ENCODE measurements around the gene FPGS. TPM values are rescaled to one million over a fixed set of nuclear protein-coding genes. Genes with fewer than 3 reads are reported as not detected.
A peak's percentile ranks its signal among the peaks of the same experiment; 100 is the strongest.
"Not testable (repeated sequence)": the region's sequence is repeated elsewhere in the genome, so short reads cannot be mapped to it uniquely, and the experiment has no call there.

Gene FPGS
- total RNA-seq, 1 experiment from 2014 or later = 164 TPM

- in situ Hi-C loops (cut with HindIII; ENCODE audit: low sequenced_read_pairs) = no loop called here
- no peak for DNase-seq (ENCODE audit: low spot score)
These were observed 19.4 kb downstream of the FPGS start for GRCh38 chr9:127822108-127822507.

- peak; percentile 19 for DNase-seq (ENCODE audit: low spot score)
- in situ Hi-C loops (cut with HindIII; ENCODE audit: low sequenced_read_pairs) = no loop called here
These were observed 22.8 kb downstream of the FPGS start for GRCh38 chr9:127825319-127826051.

- in situ Hi-C loops (cut with HindIII; ENCODE audit: low sequenced_read_pairs) = no loop called here
These were observed 23.7 kb downstream of the FPGS start for GRCh38 chr9:127826253-127826913.

GRCh38 chr9:127828262-127829031, 25.8 kb downstream of the FPGS start:
- peak; percentile 59 for DNase-seq (ENCODE audit: low spot score)
- in situ Hi-C loops (cut with HindIII; ENCODE audit: low sequenced_read_pairs) = no loop called here

More at GRCh38 chr9:127826253-127826913, 23.7 kb downstream of the FPGS start:
- DNase-seq (ENCODE audit: low spot score) = peak; percentile 50

- DNase-seq (ENCODE audit: low spot score) = no peak
- in situ Hi-C loops (cut with HindIII; ENCODE audit: low sequenced_read_pairs) = no loop called here
These were observed 26.7 kb downstream of the FPGS start for GRCh38 chr9:127829205-127829906.

- in situ Hi-C loops (cut with HindIII; ENCODE audit: low sequenced_read_pairs) = no loop called here
- no peak for DNase-seq (ENCODE audit: low spot score)
These were observed 29.6 kb downstream of the FPGS start for GRCh38 chr9:127832248-127832647.

- in situ Hi-C loops (cut with HindIII; ENCODE audit: low sequenced_read_pairs) = no loop called here
- no peak for DNase-seq (ENCODE audit: low spot score)
These were observed 30.9 kb downstream of the FPGS start for GRCh38 chr9:127833555-127833954.

- no peak for DNase-seq (ENCODE audit: low spot score)
These were observed 33.4 kb downstream of the FPGS start for GRCh38 chr9:127835991-127836516.

GRCh38 chr9:127836561-127836960, 33.9 kb downstream of the FPGS start:
- DNase-seq (ENCODE audit: low spot score); in situ Hi-C loops (cut with HindIII; ENCODE audit: low sequenced_read_pairs): not testable (repeated sequence)

More at GRCh38 chr9:127835991-127836516, 33.4 kb downstream of the FPGS start:
- in situ Hi-C loops (cut with HindIII; ENCODE audit: low sequenced_read_pairs) = no loop called here

- in situ Hi-C loops (cut with HindIII; ENCODE audit: low sequenced_read_pairs) = no loop called here
- DNase-seq (ENCODE audit: low spot score) = no peak
These were observed 34.7 kb downstream of the FPGS start for GRCh38 chr9:127837346-127837745.

- DNase-seq (ENCODE audit: low spot score) = no peak
- in situ Hi-C loops (cut with HindIII; ENCODE audit: low sequenced_read_pairs) = no loop called here
These were observed 35.8 kb downstream of the FPGS start for GRCh38 chr9:127838375-127839078.

GRCh38 chr9:127841087-127841835, 38.6 kb downstream of the FPGS start:
- no peak for DNase-seq (ENCODE audit: low spot score)
- in situ Hi-C loops (cut with HindIII; ENCODE audit: low sequenced_read_pairs) = no loop called here

GRCh38 chr9:127844821-127845359, 42.2 kb downstream of the FPGS start:
- no peak for DNase-seq (ENCODE audit: low spot score)
- in situ Hi-C loops (cut with HindIII; ENCODE audit: low sequenced_read_pairs) = no loop called here

- DNase-seq (ENCODE audit: low spot score); in situ Hi-C loops (cut with HindIII; ENCODE audit: low sequenced_read_pairs): not testable (repeated sequence)
These were observed 42.9 kb downstream of the FPGS start for GRCh38 chr9:127845619-127846018.

- in situ Hi-C loops (cut with HindIII; ENCODE audit: low sequenced_read_pairs) = no loop called here
- peak; percentile 27 for DNase-seq (ENCODE audit: low spot score)
These were observed 43.9 kb downstream of the FPGS start for GRCh38 chr9:127846443-127847177.

GRCh38 chr9:127847178-127847510, 44.5 kb downstream of the FPGS start:
- peak; percentile 36 for DNase-seq (ENCODE audit: low spot score)
- in situ Hi-C loops (cut with HindIII; ENCODE audit: low sequenced_read_pairs) = no loop called here

Data from G401 (cell line).